Measurements from ENCODE around the gene ENTPD2. TPM values are rescaled to one million over a fixed set of nuclear protein-coding genes. Genes with fewer than 3 reads are reported as not detected.

Gene ENTPD2
- total and polyA plus RNA-seq, 9 of the 15 experiments (the other 6 are each of a cell fraction or from before 2014, with no cell fraction given): 0.04 to 0.60 (median 0.14) TPM; not detected in 4

DNA sequence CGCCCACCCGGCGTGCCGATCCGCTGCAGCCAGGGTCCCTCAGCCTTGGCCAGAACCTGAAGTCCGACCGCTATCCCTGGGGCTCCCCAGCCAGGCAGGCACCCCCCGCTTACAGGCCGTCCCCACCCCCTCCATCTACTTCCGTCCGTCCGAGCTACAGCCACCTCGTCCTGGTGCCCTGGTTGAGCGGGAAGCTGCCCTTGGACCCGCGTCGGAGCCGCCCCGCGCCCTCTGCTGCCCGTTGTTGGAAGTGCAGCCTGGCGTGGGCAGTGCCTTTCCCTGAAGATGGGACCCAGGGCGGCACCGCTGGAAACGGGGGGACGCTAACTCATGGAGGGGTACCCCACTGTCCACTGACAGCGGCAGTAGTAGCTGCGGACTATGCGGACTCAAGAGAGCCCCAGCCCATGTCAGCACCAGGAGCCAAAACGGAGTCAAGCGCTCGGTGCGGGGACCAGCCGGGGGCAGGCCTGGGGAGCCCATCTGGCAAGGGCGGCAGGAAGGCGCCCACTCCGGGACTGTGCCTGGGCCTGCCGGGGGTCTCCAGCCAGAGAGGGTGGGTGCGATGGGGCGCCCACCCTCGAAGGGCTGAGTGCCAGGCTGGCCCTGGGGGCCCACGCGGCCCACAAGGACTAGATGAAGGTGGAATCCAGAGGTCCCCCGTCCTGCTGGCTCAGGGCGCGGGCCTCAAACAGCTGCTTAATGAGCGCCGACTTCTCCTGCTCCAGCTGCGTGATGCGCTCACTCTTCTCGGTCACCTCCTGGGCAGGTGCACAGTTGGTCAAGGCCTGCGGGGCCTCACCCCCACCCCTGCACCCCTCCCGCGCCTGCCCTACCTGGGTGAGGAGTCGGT is 10.4 kb upstream of the ENTPD2 start:
- no peak overlapping the region for H3K4me2 ChIP-seq (ENCODE audit: insufficient read depth, low read length)
- BruUV-seq (replicated peaks): no TSS peak
- no peak overlapping the region for H2AFZ ChIP-seq (ENCODE audit: low read depth, low read length)
- in situ Hi-C loops (cut with MboI) (no loop called here), intact Hi-C loops (cut with micrococcal nuclease) (no loop called here)
- H3K27me3 ChIP-seq (ENCODE audit: control insufficient read depth in 2 of 2, insufficient read depth in 2 of 2, low read length in 2 of 2): no peaks in the 10 kb centered on the region
- CTCF ChIA-PET (ENCODE audit: low intra/inter-chr PET ratio): interaction anchor here (0.6 kb wide), 1 partner anchor 118 kb away, joined by 3 read pairs; no protein-coding TSS in a partner anchor
- POLR2A ChIA-PET: interaction anchor here (1.1 kb wide), 1 partner anchor 9 kb away, joined by 5 read pairs; no protein-coding TSS in a partner anchor
- DNase-seq (ENCODE audit: extremely low read depth in 1 of 4, low spot score in 3 of 4): peak in 3 of 4 experiments; percentile 44 to 62 (median 56)
- peak; percentile 35 for FAIRE-seq
- peaks cover 20% of the 10 kb centered on the region for H3K79me2 ChIP-seq (ENCODE audit: control insufficient read depth, insufficient read depth, low read length)
- no peak overlapping the region for H3K9ac ChIP-seq (ENCODE audit: insufficient read depth in 1 of 2, low read depth in 2 of 2, low read length in 2 of 2)
- H3K36me3 ChIP-seq (ENCODE audit: control insufficient read depth, insufficient read depth, low read length): peaks cover 41% of the 10 kb centered on the region; the same call in 2 of the 3 replicates
- H4K20me1 ChIP-seq (replicated peaks; ENCODE audit: control insufficient read depth, insufficient read depth, low read length): peaks cover 20% of the 10 kb centered on the region
- peaks cover 15 to 53% of the 10 kb centered on the region in 2 experiments; a peak in 4 of 5 replicates for H3K4me1 ChIP-seq (replicated peaks in 1 of 2; ENCODE audit: control insufficient read depth in 2 of 2, insufficient read depth in 2 of 2, low read length in 2 of 2)
- no peaks in the 10 kb centered on the region for H3K9me3 ChIP-seq (replicated peaks; ENCODE audit: control insufficient read depth, insufficient read depth, low read depth, low read length)
- no peak overlapping the region for H3K27ac ChIP-seq (ENCODE audit: extremely low read depth, low read depth, low read length)
- H3K9me1 ChIP-seq (ENCODE audit: control insufficient read depth, insufficient read depth, low read length): peaks cover 8% of the 10 kb centered on the region
- H3K4me3 ChIP-seq: no peak overlapping the region
- peak; percentile 54 for ATAC-seq
- 47% methylated on average over 39 of the region's 55 CpGs for WGBS (ENCODE audit: insufficient coverage, low coverage, missing lambda C conversion rate)
- TF ChIP-seq ATF1 (CRISPR knock-in tag; IDR thresholded peaks at IDR 0.05) (no peak), ATF1 (tag; IDR thresholded peaks at IDR 0.05) (0 out of 2 replicates have a peak, but pooled peaks have one; percentile 9), BDP1 (IDR thresholded peaks at IDR 0.05; ENCODE audit: insufficient read depth, insufficient read length) (no peak), ZBTB33 (CRISPR knock-in tag; IDR thresholded peaks at IDR 0.05) (0 out of 2 replicates have a peak, but pooled peaks have one; percentile 4), DLX4 (CRISPR knock-in tag; IDR thresholded peaks at IDR 0.05) (no peak), MYNN (IDR thresholded peaks at IDR 0.05) (0 out of 2 replicates have a peak, but pooled peaks have one; percentile 46), MYNN (CRISPR knock-in tag; IDR thresholded peaks at IDR 0.05) (no peak), ZNF41 (CRISPR knock-in tag; conservative IDR thresholded peaks at IDR 0.05) (no peak), EGR1 (conservative IDR thresholded peaks at IDR 0.05) (peak; percentile 24; the same call in 1 of the 2 replicates), NR2F6 (CRISPR knock-in tag; IDR thresholded peaks at IDR 0.05) (no peak), SMC3 (conservative IDR thresholded peaks at IDR 0.05; ENCODE audit: insufficient read depth, low read depth, low read length) (peak; percentile 74), ZBTB7A (IDR thresholded peaks at IDR 0.05; ENCODE audit: borderline replicate concordance, control insufficient read depth, low read depth, low read length) (no peak), CREM (IDR thresholded peaks at IDR 0.05; ENCODE audit: low read depth) (peak; percentile 80), PHTF2 (CRISPR knock-in tag; IDR thresholded peaks at IDR 0.05) (no peak), ZNF586 (CRISPR knock-in tag; conservative IDR thresholded peaks at IDR 0.05) (no peak)
- TF ChIP-seq, protein P1, sequence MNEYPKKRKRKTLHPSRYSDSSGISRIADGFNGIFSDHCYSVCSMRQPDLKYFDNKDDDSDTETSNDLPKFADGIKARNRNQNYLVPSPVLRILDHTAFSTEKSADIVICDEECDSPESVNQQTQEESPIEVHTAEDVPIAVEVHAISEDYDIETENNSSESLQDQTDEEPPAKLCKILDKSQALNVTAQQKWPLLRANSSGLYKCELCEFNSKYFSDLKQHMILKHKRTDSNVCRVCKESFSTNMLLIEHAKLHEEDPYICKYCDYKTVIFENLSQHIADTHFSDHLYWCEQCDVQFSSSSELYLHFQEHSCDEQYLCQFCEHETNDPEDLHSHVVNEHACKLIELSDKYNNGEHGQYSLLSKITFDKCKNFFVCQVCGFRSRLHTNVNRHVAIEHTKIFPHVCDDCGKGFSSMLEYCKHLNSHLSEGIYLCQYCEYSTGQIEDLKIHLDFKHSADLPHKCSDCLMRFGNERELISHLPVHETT (CRISPR knock-in tag; conservative IDR thresholded peaks at IDR 0.05 in 1 of 2, IDR thresholded peaks at IDR 0.05 in 1 of 2): no peak

Measured in K562 (cell line).